ENCODE measurements around the gene NHSL1. TPM values are rescaled to one million over a fixed set of nuclear protein-coding genes. Genes with fewer than 3 reads are reported as not detected.

Gene NHSL1
- total RNA-seq, 2 experiments from 2014 or later, result 0.64 to 1.1 TPM

GRCh38 chr6:138531387-138531786, 32.1 kb upstream of the NHSL1 start:
- H3K36me3 Mint-ChIP-seq (ENCODE audit: low read depth), result no peaks in the 10 kb centered on the region
- no peaks in the 10 kb centered on the region for H3K4me1 Mint-ChIP-seq (ENCODE audit: low read depth)
- peaks cover 3% of the 10 kb centered on the region for H3K27me3 Mint-ChIP-seq (ENCODE audit: low read depth)
- CTCF ChIA-PET, result no interaction called here
- intact Hi-C loops (cut with micrococcal nuclease), result no loop called here
- no peaks in the 10 kb centered on the region for H3K9me3 Mint-ChIP-seq
- no peak overlapping the region for H3K27ac Mint-ChIP-seq
- DNase-seq, result no peak
- H3K4me3 Mint-ChIP-seq, result no peak overlapping the region

GRCh38 chr6:138529478-138529877, 30.2 kb upstream of the NHSL1 start:
- no peaks in the 10 kb centered on the region for H3K4me1 Mint-ChIP-seq (ENCODE audit: low read depth)
- H3K9me3 Mint-ChIP-seq, result no peaks in the 10 kb centered on the region
- H3K36me3 Mint-ChIP-seq (ENCODE audit: low read depth), result no peaks in the 10 kb centered on the region
- intact Hi-C loops (cut with micrococcal nuclease), result no loop called here
- DNase-seq, result no peak
- peaks cover 3% of the 10 kb centered on the region for H3K27me3 Mint-ChIP-seq (ENCODE audit: low read depth)
- CTCF ChIA-PET, result no interaction called here
- H3K27ac Mint-ChIP-seq, result no peak overlapping the region
- H3K4me3 Mint-ChIP-seq, result no peak overlapping the region

GRCh38 chr6:138528956-138529355, 29.7 kb upstream of the NHSL1 start:
- H3K27ac Mint-ChIP-seq, result no peak overlapping the region
- intact Hi-C loops (cut with micrococcal nuclease), result no loop called here
- no peak overlapping the region for H3K4me3 Mint-ChIP-seq
- DNase-seq, result no peak
- no peaks in the 10 kb centered on the region for H3K4me1 Mint-ChIP-seq (ENCODE audit: low read depth)
- H3K27me3 Mint-ChIP-seq (ENCODE audit: low read depth), result peaks cover 3% of the 10 kb centered on the region
- CTCF ChIA-PET, result no interaction called here
- H3K9me3 Mint-ChIP-seq, result no peaks in the 10 kb centered on the region
- H3K36me3 Mint-ChIP-seq (ENCODE audit: low read depth), result no peaks in the 10 kb centered on the region

GRCh38 chr6:138528137-138528536, 28.8 kb upstream of the NHSL1 start:
- Mint-ChIP-seq H3K27me3 (ENCODE audit: low read depth) (peaks cover 3% of the 10 kb centered on the region), H3K9me3 (no peaks in the 10 kb centered on the region), H3K27ac (no peak overlapping the region), H3K36me3 (ENCODE audit: low read depth) (no peaks in the 10 kb centered on the region), H3K4me3 (no peak overlapping the region), H3K4me1 (ENCODE audit: low read depth) (no peaks in the 10 kb centered on the region)
- DNase-seq, result no peak
- CTCF ChIA-PET, result interaction anchor here (0.5 kb wide), 1 partner anchor 99 kb away, joined by 3 read pairs; no protein-coding TSS in a partner anchor
- intact Hi-C loops (cut with micrococcal nuclease), result no loop called here

- no peak overlapping the region for H3K27ac Mint-ChIP-seq
- H3K9me3 Mint-ChIP-seq, result no peaks in the 10 kb centered on the region
- H3K4me3 Mint-ChIP-seq, result no peak overlapping the region
- no peaks in the 10 kb centered on the region for H3K4me1 Mint-ChIP-seq (ENCODE audit: low read depth)
- CTCF ChIA-PET, result no interaction called here
- intact Hi-C loops (cut with micrococcal nuclease), result no loop called here
- peaks cover 3% of the 10 kb centered on the region for H3K27me3 Mint-ChIP-seq (ENCODE audit: low read depth)
- no peak for DNase-seq
- H3K36me3 Mint-ChIP-seq (ENCODE audit: low read depth), result no peaks in the 10 kb centered on the region
Measured at GRCh38 chr6:138527411-138528088, 28.3 kb upstream of the NHSL1 start.

DNA sequence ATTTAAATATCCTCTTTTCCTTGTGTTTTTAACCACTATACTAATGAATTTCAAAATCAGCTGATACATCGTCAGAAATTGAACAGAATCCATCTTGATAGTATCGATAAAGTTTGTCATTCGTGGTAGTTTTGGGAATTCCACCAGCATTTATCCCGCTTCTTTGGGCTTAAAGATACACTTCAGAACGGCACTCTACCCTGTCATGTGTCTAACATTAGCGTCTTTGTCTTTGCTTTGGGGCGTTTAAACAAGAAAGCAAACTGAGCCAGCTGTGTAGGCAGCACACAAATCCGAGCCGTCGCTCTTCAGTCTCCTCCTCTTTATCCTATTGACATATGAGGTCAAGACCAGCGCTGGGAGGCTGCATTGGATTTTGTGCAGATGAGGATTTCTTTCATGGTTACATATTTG, 27.5 kb upstream of the NHSL1 start:
- DNase-seq, result no peak
- intact Hi-C loops (cut with micrococcal nuclease), result no loop called here
- Mint-ChIP-seq H3K27me3 (ENCODE audit: low read depth) (peaks cover 3% of the 10 kb centered on the region), H3K9me3 (no peaks in the 10 kb centered on the region), H3K36me3 (ENCODE audit: low read depth) (no peaks in the 10 kb centered on the region), H3K4me1 (ENCODE audit: low read depth) (peaks cover 1% of the 10 kb centered on the region), H3K27ac (no peak overlapping the region), H3K4me3 (no peak overlapping the region)
- CTCF ChIA-PET, result no interaction called here

DNA sequence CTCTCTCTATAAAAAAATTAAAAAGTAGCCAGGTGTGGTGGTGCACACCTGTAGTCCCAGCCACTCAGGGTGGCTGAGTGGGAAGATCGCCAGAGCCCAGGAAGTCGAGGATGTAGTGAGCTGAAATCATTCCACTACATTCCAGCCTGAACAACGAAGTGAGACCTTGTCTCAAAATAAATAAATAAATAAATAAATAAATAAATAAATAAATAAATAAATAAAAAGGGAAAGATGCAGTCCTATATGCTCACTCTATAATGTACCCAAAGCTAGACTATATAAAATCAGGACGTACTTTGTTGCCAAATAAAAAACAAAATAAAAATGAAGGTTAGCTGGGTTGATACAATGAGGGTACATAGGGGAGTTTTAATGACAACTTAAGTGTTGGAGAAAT, 26.1 kb upstream of the NHSL1 start:
- Mint-ChIP-seq H3K27me3 (ENCODE audit: low read depth) (peaks cover 5% of the 10 kb centered on the region), H3K27ac (no peak overlapping the region), H3K36me3 (ENCODE audit: low read depth) (no peaks in the 10 kb centered on the region), H3K4me3 (no peak overlapping the region), H3K4me1 (ENCODE audit: low read depth) (peaks cover 2% of the 10 kb centered on the region), H3K9me3 (no peaks in the 10 kb centered on the region)
- intact Hi-C loops (cut with micrococcal nuclease), result no loop called here
- CTCF ChIA-PET, result no interaction called here
- no peak for DNase-seq

GRCh38 chr6:138524526-138524925, 25.2 kb upstream of the NHSL1 start:
- CTCF ChIA-PET, result interaction anchor here (1.7 kb wide), 1 partner anchor 15 kb away, joined by 6 read pairs; no protein-coding TSS in a partner anchor
- Mint-ChIP-seq H3K27me3 (ENCODE audit: low read depth) (peaks cover 5% of the 10 kb centered on the region), H3K4me3 (no peak overlapping the region), H3K4me1 (ENCODE audit: low read depth) (peaks cover 2% of the 10 kb centered on the region), H3K9me3 (no peaks in the 10 kb centered on the region), H3K36me3 (ENCODE audit: low read depth) (no peaks in the 10 kb centered on the region), H3K27ac (no peak overlapping the region)
- DNase-seq, result no peak
- intact Hi-C loops (cut with micrococcal nuclease), result loop anchor here (5.0 kb wide), 1 partner anchor 243 kb away; no protein-coding TSS in a partner anchor

DNA sequence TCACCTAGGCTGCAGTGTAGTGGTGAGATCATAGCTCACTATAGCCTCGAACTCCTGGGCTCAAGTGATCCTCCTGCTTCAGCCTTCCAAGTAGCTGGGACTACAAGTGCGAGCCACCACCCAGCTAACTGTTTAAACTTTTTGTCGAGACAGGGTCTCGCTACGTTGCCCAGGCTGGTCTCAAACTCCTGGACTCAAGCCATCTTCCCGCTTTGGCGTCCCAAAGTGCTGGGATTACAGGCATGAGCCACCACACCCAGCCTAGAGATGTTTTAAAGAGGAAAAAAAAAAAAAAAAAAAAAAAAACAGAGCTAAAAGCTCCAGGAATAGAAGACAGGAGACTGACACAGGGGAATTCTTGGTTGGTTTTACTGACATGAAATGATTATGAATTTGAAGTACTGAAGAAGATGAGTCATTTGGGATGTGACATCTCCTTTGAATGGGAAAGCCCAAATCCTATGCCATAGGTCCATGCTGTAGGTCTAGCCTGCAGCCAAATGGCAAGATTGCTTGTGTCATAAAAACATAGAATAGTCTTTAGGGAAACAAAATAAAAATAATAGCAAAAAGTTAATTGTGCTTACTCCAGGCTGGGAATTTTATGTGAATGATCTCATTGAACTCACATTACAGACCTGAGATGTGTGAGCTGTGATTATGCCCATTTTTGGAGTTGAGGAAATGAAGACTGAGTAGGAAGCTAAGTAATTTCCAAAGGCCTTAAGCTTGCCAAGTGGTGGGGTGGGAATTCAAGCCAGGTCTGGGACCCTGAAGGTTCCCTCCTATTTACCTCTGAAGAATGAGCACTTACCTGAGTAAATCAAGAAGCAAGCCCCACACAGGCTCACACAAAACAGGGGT, 24.3 kb upstream of the NHSL1 start:
- CTCF ChIA-PET, result interaction anchor here (0.7 to 1.7 kb wide), 3 partner anchors 13 to 519 kb away, joined by 3 to 6 read pairs (median 5); no protein-coding TSS in a partner anchor
- Mint-ChIP-seq H3K27ac (no peak overlapping the region), H3K36me3 (ENCODE audit: low read depth) (no peaks in the 10 kb centered on the region), H3K4me3 (no peak overlapping the region), H3K27me3 (ENCODE audit: low read depth) (peaks cover 5% of the 10 kb centered on the region), H3K4me1 (ENCODE audit: low read depth) (peaks cover 2% of the 10 kb centered on the region), H3K9me3 (no peaks in the 10 kb centered on the region)
- no peak for DNase-seq
- intact Hi-C loops (cut with micrococcal nuclease), result loop anchor here (5.0 kb wide), 1 partner anchor 244 kb away; no protein-coding TSS in a partner anchor

DNA sequence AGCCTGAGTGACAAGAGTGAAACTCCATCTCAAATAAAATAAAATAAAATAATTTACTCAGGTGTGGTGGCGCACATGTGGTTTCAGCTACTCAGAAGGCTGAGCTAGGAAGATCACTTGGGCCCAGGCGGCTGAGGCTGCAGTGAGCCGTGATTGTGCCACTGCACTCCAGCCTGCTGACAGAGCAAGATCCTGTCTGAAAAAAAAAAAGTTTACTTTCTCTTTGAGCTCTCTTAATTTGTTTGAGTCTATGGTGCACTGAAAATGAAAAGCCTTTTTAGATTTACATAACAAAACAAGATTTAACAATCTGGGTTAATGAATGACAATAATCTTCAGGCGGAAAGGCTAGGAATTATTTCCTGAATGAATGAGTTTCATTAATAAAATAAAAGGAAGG, 23.3 kb upstream of the NHSL1 start:
- H3K27me3 Mint-ChIP-seq (ENCODE audit: low read depth), result peaks cover 5% of the 10 kb centered on the region
- no peaks in the 10 kb centered on the region for H3K9me3 Mint-ChIP-seq
- H3K4me1 Mint-ChIP-seq (ENCODE audit: low read depth), result peaks cover 2% of the 10 kb centered on the region
- H3K4me3 Mint-ChIP-seq, result no peak overlapping the region
- H3K27ac Mint-ChIP-seq, result no peak overlapping the region
- DNase-seq, result no peak
- intact Hi-C loops (cut with micrococcal nuclease), result loop anchor here (5.0 kb wide), 1 partner anchor 245 kb away; no protein-coding TSS in a partner anchor
- H3K36me3 Mint-ChIP-seq (ENCODE audit: low read depth), result no peaks in the 10 kb centered on the region
- CTCF ChIA-PET, result interaction anchor here (0.6 kb wide), 1 partner anchor 625 kb away, joined by 3 read pairs; no protein-coding TSS in a partner anchor

GRCh38 chr6:138521790-138522189, 22.5 kb upstream of the NHSL1 start:
- DNase-seq, result no peak
- no peak overlapping the region for H3K27ac Mint-ChIP-seq
- H3K36me3 Mint-ChIP-seq (ENCODE audit: low read depth), result no peaks in the 10 kb centered on the region
- H3K4me3 Mint-ChIP-seq, result no peak overlapping the region
- intact Hi-C loops (cut with micrococcal nuclease), result loop anchor here (5.0 kb wide), 1 partner anchor 246 kb away; no protein-coding TSS in a partner anchor
- peaks cover 2% of the 10 kb centered on the region for H3K4me1 Mint-ChIP-seq (ENCODE audit: low read depth)
- H3K9me3 Mint-ChIP-seq, result no peaks in the 10 kb centered on the region
- CTCF ChIA-PET, result interaction anchor here (0.8 to 7.7 kb wide), 4 partner anchors 13 to 404 kb away, joined by 3 to 55 read pairs (median 6); no protein-coding TSS in a partner anchor
- peaks cover 4% of the 10 kb centered on the region for H3K27me3 Mint-ChIP-seq (ENCODE audit: low read depth)

DNA sequence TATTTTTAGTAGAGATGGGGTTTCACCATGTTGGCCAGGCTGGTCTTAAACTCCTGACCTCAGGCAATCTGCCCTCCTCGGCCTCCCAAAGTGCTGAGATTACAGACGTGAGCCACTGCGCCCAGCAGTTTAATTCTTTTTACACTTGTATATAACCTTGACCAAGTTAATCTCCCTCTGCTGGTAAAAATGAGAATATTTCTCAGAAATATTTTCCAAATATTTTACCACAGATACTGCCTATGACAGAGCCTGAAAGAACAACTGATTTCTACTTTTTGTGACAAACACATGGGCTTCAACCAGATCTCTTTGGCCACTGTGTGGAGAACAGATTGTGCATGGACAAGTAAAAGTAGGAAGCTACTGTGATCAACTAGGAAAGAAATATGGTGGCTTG, 21.2 kb upstream of the NHSL1 start:
- CTCF ChIA-PET, result interaction anchor here (0.5 to 7.7 kb wide), 11 partner anchors 12 to 845 kb away, joined by 3 to 55 read pairs (median 4); no protein-coding TSS in a partner anchor
- Mint-ChIP-seq H3K27me3 (ENCODE audit: low read depth) (peaks cover 3% of the 10 kb centered on the region), H3K27ac (no peak overlapping the region), H3K9me3 (no peaks in the 10 kb centered on the region), H3K36me3 (ENCODE audit: low read depth) (no peaks in the 10 kb centered on the region), H3K4me3 (no peak overlapping the region), H3K4me1 (ENCODE audit: low read depth) (peaks cover 2% of the 10 kb centered on the region)
- intact Hi-C loops (cut with micrococcal nuclease), result loop anchor here (5.0 kb wide), 1 partner anchor 247 kb away; no protein-coding TSS in a partner anchor
- no peak for DNase-seq
